ENCODE data around the gene CACUL1.
"Not testable (repeated sequence)": the region's sequence is repeated elsewhere in the genome, so short reads cannot be mapped to it uniquely, and the experiment has no call there.

The CACUL1 gene

DNA sequence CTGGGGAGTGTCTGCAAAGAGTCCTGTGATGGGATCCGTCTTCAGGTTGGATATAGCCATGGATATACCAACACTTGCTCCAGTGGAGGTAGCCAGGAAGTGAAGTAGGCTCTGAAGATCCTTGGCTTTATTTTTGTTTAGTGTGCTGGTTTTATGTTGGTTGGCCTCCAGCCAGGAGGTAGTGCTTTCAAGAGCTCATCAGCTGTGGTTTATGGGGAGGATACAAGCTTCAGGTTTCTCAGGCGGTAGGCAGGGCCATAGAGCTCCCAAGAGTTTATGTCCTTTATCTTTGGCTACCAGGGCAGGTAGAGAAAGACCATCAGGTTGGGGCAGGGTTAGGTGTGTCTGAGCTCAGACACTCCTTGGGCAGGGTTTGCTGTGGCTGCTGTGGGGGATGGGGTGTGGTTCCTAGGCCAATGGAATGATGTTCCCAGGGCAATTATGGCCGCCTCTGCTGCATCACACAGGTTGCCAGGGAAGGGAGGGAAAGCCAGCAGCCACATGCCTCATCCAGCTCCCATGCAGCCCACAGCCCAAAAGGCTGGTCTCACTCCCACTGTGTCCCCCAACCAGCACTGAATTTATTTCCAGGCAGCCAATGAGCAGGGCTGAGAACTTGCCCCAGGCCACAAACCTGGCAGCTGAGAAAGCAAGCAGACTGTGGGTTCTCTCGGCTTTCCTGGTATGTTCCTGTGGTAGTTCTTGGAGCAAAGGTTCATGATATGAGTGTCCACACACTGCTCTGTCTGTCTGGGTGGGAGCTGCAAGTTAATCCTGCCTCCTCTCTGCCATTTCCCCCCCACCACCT, 92.3 kb downstream of the CACUL1 start:
- DNase-seq (ENCODE audit: insufficient read length, low spot score) (no peak), FAIRE-seq (no peak)
- TF ChIP-seq, protein P1, sequence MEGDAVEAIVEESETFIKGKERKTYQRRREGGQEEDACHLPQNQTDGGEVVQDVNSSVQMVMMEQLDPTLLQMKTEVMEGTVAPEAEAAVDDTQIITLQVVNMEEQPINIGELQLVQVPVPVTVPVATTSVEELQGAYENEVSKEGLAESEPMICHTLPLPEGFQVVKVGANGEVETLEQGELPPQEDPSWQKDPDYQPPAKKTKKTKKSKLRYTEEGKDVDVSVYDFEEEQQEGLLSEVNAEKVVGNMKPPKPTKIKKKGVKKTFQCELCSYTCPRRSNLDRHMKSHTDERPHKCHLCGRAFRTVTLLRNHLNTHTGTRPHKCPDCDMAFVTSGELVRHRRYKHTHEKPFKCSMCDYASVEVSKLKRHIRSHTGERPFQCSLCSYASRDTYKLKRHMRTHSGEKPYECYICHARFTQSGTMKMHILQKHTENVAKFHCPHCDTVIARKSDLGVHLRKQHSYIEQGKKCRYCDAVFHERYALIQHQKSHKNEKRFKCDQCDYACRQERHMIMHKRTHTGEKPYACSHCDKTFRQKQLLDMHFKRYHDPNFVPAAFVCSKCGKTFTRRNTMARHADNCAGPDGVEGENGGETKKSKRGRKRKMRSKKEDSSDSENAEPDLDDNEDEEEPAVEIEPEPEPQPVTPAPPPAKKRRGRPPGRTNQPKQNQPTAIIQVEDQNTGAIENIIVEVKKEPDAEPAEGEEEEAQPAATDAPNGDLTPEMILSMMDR (IDR thresholded peaks at IDR 0.05; ENCODE audit: insufficient read depth, missing control alignments) = no peak

DNA sequence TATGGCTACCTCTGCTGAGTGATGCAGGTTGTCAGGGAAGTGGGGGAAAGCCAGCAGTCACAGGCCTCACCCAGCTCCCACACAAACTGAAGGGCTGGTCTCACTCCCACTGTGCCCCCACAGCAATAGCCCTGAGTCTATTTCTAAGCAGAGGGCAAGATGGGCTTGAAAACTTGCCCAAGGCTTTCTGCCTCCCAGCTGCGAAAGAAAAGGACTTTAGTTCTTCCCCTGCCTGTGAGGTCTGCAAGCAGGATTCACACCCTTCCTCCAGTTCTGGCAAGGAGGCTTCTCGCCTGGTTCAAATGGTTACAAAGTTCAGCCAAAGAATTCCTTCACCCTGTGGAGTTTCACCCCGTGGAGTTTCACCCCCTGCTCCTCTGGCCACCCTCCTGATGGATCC, 96.0 kb downstream of the CACUL1 start:
- TF ChIP-seq, protein P1 (IDR thresholded peaks at IDR 0.05; ENCODE audit: insufficient read depth, missing control alignments) = no peak
- no peak for DNase-seq (ENCODE audit: insufficient read length, low spot score)
- FAIRE-seq = no peak

DNA sequence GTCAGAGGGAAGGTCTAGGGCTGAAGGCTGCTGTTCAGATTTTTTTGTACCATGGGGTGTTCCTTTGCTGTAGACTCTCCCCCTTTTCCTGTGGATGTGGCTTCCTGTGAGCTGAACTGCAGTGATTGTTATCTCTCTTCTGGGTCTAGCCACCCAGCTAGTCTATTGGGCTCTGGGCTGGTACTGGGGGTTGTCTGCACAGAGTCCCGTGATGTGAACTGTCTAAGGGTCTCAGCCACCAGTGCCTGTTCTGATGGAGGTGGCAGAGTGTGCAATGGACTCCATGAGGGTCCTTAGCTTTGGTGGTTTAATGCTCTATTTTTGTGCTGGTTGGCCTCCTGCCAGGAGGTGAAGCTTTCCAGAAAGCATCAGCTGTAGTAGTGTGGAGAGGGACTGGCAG, 96.6 kb downstream of the CACUL1 start:
- DNase-seq (ENCODE audit: insufficient read length, low spot score); FAIRE-seq: not testable (repeated sequence)

DNA sequence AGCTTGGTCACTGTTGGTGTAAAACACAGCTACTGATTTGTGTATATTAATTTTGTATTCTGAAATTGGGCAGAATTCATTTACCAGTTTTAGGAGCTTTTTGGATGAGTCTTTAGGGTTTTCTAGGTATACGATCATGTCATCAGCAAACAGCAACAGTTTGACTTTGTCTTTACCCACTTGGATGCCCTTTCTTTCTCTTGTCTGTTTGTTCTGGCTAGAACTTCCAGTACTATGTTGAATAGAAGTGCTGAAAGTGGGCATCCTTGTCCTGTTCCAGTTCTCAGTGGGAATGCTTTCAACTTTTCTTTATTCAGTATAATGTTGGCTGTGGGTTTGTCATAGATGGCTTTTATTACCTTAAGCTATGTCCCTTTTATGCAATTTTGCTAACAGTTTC, 109.5 kb downstream of the CACUL1 start:
- not testable (repeated sequence) for DNase-seq (ENCODE audit: insufficient read length, low spot score); FAIRE-seq

DNA sequence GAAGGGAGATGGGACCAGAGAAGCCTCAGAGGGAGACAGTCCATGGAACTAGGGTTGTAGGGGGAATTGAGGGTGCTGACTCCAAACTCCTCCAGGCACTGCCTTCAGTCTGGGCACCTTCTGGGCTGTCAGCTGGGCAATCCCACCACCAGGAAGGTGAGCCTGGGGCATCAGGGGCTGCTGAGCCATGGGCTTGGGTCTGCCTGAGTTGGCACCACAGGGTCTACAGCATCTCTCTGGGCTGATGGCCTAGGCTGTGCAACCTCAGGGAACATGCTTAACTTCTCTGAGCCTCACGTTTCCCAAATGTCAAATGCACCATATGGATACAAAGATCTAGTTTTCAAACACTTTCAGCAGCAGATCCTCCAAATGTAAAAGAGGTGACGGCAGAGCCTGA, 112.5 kb downstream of the CACUL1 start:
- TF ChIP-seq, protein P1 (IDR thresholded peaks at IDR 0.05; ENCODE audit: insufficient read depth, missing control alignments) = no peak
- DNase-seq (ENCODE audit: insufficient read length, low spot score) (no peak), FAIRE-seq (no peak)

DNA sequence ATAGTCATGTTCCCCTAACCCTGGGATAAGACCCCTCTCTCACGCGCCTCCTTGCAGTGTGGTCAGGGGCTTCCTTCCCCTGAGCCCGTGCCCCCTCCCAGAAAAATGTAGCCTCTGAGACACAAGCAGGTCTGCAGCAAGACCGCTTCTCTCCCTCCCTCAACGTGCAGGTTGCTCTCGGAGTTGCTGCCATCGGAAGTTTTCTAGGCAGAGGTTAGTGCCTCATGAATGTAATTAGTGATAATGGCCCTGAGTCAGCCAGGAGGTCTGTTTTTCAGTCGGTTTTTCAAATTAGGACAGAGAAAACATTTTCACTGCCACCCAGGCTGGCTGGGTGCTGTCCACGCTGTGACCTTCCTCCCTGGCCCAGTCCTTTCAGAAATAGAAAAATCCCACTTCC, 116.1 kb downstream of the CACUL1 start:
- FAIRE-seq (no peak), DNase-seq (ENCODE audit: insufficient read length, low spot score) (no peak)
- TF ChIP-seq, protein P1 (IDR thresholded peaks at IDR 0.05; ENCODE audit: insufficient read depth, missing control alignments) = no peak

DNA sequence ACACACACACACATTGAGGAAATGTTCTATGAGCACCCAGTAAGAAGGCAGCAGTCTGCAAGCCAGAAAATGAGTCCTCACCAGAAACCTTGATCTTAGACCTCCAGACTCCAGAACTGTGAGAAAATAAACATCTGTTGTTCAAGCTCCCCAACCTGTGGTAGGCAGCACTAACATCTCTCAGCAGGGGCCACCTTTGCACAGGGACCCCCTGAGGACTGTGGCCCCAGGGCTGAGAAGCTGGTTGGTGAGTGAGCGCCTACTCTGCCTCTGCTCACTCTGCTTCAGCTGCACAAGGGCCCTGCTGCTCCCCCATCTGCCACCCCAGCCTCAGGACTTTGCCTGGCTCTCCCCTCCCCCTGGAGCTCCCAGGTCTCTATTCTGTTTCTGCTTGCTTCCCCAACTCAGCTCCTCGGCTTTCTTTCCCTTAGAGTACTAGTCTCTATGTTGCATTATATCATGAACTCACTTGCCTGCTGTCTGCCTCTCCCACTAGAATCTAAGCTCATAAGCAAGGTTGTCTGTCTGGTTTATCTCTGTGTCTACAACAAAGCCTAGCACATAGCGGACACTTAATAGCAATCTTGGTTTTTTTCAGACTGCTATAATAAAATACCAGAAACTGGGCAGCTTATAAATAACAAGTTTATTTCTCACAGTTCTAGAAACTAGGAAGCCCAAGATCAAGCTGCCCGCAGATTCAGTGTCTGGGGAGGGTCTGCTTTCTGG, 118.9 kb downstream of the CACUL1 start:
- DNase-seq (ENCODE audit: insufficient read length, low spot score) (no peak), FAIRE-seq (no peak)
- TF ChIP-seq, protein P1 (IDR thresholded peaks at IDR 0.05; ENCODE audit: insufficient read depth, missing control alignments) = no peak

DNA sequence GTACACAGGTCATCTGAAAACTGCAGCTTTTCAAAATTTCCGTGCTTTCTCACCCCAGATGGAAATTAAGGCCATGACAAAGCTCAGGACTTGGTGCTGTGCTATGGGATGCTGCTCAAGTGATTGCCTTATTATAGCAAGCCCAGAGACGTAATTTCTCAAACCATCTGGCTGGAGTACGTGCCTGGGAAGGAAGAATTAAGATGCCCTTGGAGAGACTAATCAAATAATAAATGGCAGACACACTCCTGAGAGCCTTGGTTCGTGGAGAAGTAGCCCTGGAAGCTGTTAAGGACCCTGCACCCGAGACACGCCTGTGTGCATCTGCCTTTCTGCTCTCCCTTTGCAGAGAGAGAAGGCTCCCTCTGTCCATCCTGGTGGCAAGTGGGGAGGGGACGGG, 121.0 kb downstream of the CACUL1 start:
- TF ChIP-seq, protein P1 (IDR thresholded peaks at IDR 0.05; ENCODE audit: insufficient read depth, missing control alignments) = no peak
- no peak for FAIRE-seq
- no peak for DNase-seq (ENCODE audit: insufficient read length, low spot score)

Data from D721Med (cell line).